Ovary (tissue), 3 donors: ENCODE data around the gene CTNNA3.

ENCODE experiments used
- CTCF ChIP-seq, 3 donors: fragments of 450-650 bp in 2 of 3; fragments of 200-600 bp in 1 of 3; IDR thresholded peaks; one replicate each; pipeline versions ENCODE4 v1.5.1 to v1.8.0; 2016 to 2022; ENCODE audit warnings: antibody characterized with exemption in 3 of 3, mild to moderate bottlenecking in 1 of 3
- EP300 ChIP-seq: sonication (generic); formaldehyde crosslinking; IDR thresholded peaks from one replicate; pipeline ENCODE4 v1.6.1; 2017; ENCODE audit warnings: antibody characterized with exemption
- POLR2A ChIP-seq: fragments of 450-650 bp; IDR thresholded peaks from one replicate; pipeline ENCODE4 v1.6.1; 2017; ENCODE audit warnings: antibody characterized with exemption, mild to moderate bottlenecking, moderate library complexity
- donor health status: DM: no; HTN: no; CAD: no.

DNA sequence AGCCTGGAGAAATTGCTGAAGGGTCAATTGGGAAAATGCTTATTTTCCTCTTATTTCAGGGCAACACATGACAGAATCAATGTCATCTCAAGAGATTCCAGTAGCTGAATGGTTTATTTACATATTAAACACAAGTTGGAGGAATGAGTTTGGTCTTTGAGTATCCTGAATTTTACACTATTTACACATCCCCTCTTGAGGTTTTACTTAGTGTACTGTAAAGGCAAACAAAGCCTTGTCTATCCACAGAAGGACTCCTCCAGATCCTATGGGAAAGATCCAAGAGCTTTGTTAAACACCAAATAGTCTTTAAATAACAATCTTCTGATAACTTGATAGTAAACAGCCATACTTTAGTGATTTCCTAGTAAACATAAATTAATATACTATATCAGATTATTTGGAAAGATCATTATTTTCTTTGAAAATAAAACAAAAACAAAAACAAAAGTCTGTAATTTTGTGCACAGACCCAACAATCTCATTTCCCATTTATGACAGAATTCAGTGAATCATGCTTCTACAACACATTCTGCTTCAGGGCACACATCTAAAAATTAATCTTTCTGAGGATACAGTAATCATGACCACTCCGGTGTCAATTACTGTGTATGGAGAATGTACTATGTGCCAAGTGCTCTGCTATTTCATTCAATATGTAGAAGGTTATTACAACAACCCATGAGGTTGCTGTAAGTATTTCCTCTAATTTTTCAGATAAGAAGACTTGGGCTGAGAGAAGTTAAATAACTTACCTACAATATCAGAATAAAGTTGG, 1345.2 kb downstream of the CTNNA3 start:
- TF ChIP-seq CTCF (IDR thresholded peaks at IDR 0.05) (no peak), EP300 (no peak), POLR2A (no peak)
